Mucosa of rectum (tissue), 2 donors: ENCODE results near the gene NR2F1-AS1.

Experiments
- H3K27ac ChIP-seq, 2 donors: one replicate each; pipeline ENCODE4 v1.7.0; 2013; ENCODE audit warnings: inconsistent platforms in 2 of 2, low read depth in 2 of 2, low read length in 2 of 2
- H3K27me3 ChIP-seq, 2 donors: one replicate each; pipeline ENCODE4 v1.7.0; 2013; ENCODE audit warnings: low read length in 2 of 2; ENCODE audit not compliant: control insufficient read depth in 2 of 2, insufficient read depth in 2 of 2
- H3K36me3 ChIP-seq, 2 donors: one replicate each; pipeline ENCODE4 v1.7.0; 2013; ENCODE audit warnings: low read length in 2 of 2; ENCODE audit not compliant: control insufficient read depth in 2 of 2, insufficient read depth in 2 of 2
- H3K4me1 ChIP-seq, 2 donors: one replicate each; pipeline ENCODE4 v1.7.0; 2013; ENCODE audit warnings: low read length in 2 of 2, mild to moderate bottlenecking in 1 of 2; ENCODE audit not compliant: control insufficient read depth in 2 of 2, insufficient read depth in 2 of 2
- H3K4me3 ChIP-seq, 2 donors: one replicate each; pipeline ENCODE4 v1.7.0; 2013; ENCODE audit warnings: low read length in 2 of 2
- H3K9ac ChIP-seq, 2 donors: one replicate each; pipeline ENCODE4 v1.7.0; 2013; ENCODE audit warnings: low read length in 2 of 2, low read depth in 1 of 2, mild to moderate bottlenecking in 1 of 2
- H3K9me3 ChIP-seq, 2 donors: one replicate each; pipeline ENCODE4 v1.7.0; 2013; ENCODE audit warnings: low read length in 2 of 2; ENCODE audit not compliant: control insufficient read depth in 2 of 2
- donor health status: healthy.
- donor health status: Normal muscosa, but diverticular disease.

NR2F1-AS1 gene

DNA sequence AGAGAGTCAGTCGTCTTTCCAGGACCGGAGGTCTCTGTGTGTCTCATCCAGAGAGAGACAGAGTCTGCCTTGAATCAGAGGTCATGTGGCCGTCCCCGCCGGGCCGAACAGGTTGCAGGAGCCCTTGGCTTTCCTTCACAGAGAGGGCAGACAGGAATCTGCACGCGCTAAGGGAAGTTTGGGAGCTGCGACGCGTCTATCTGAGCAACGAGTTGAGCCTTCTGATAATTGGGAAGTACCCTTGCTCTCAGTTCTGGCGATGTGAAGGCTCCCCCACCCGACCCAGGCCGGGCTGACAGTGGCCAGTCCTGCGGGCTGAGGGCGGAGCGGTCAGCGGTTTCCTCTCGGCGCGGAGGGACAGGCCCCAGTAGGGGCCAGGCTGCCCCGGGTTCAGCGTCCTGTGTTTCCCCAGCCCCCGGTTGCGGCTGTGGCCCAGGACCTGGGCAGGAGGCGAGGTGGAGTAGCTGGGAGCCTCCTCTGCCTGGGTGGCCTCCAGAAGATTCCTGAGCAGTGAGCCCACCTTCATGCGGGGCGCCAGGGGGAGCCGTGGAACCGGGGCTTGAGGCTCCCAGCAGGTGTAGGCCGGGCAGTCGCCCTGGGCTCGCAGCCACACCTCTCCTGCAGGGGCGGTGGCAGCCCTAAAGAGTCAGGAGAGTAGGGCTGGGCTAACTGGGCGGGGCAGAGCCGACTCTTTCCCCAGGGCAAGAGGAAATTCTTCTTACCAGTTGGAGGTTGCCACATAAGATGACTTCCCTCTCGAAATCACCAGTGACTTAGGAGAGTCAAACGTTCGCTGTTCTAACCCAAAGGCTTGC is 15.9 kb upstream of the NR2F1-AS1 start:
- H3K27ac ChIP-seq: no peak overlapping the region
- no peaks in the 10 kb centered on the region for H3K36me3 ChIP-seq
- H3K4me1 ChIP-seq: peaks cover 0 to 6% of the 10 kb centered on the region in 2 donors
- H3K4me3 ChIP-seq: no peak overlapping the region
- peaks cover 70 to 71% of the 10 kb centered on the region in 2 donors for H3K27me3 ChIP-seq
- H3K9me3 ChIP-seq: no peaks in the 10 kb centered on the region
- H3K9ac ChIP-seq: no peak overlapping the region

DNA sequence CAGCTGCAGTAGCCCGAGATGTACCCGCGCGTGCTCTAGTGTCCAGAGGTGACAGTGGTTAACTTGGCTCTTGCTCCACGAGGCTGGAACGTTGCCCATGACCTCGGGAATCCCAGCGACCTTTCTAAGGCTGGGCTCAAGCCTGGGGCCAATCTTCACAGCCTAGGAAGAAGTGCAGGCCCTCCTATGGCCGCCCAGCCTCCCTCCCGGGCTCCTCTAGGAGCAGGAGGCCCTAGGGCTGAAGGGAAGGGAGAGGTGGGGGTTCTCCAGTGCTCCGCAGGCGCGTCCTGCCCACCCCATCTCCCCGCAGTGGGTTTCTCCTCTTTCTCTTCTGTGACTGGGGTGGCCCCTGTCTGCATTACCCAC is 15.3 kb upstream of the NR2F1-AS1 start:
- no peak overlapping the region for H3K27ac ChIP-seq
- H3K27me3 ChIP-seq: peaks cover 65% of the 10 kb centered on the region in 2 donors
- peaks cover 0 to 6% of the 10 kb centered on the region in 2 donors for H3K4me1 ChIP-seq
- H3K36me3 ChIP-seq: no peaks in the 10 kb centered on the region
- H3K9me3 ChIP-seq: no peaks in the 10 kb centered on the region
- no peak overlapping the region for H3K4me3 ChIP-seq
- no peak overlapping the region for H3K9ac ChIP-seq

DNA sequence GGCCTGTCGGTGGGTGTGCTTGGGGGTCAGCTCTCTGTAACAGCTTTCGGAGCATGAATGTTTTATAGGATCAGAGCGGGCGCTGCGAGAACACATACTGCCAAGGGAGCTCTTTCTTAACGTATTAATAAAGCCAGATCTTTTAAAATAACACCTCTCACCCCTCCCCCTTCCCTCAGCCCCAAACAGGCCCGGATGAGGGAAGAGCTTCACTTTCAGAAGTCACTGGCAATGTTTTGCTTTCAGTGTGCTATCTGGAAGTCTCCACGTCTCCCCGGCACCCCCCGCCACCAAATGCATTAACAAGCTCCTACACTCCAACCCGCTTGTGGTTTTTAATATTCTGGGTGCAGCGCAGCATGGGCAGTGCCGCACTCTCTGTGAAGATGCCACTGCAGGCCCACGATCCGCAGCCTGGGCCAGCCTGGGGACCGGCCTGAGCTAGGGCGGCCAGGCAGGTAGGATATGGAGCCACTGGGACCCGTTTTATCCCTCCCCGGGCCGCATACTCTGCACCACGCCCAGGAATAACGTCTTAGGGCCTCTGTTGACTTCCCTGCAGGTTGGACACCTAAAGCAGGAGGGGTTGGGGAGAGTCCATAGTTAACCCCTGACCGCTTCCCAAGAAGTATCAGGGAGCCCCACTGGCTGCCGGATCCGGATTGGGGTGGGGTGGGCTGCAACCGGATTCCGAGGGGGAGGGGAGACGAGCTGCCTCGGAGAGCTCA is 14.6 kb upstream of the NR2F1-AS1 start:
- Histone ChIP-seq H3K27me3 (peaks cover 58 to 64% of the 10 kb centered on the region in 2 donors), H3K27ac (no peak overlapping the region), H3K4me3 (no peak overlapping the region), H3K36me3 (no peaks in the 10 kb centered on the region), H3K4me1 (peaks cover 0 to 6% of the 10 kb centered on the region in 2 donors), H3K9me3 (no peaks in the 10 kb centered on the region), H3K9ac (no peak overlapping the region)

DNA sequence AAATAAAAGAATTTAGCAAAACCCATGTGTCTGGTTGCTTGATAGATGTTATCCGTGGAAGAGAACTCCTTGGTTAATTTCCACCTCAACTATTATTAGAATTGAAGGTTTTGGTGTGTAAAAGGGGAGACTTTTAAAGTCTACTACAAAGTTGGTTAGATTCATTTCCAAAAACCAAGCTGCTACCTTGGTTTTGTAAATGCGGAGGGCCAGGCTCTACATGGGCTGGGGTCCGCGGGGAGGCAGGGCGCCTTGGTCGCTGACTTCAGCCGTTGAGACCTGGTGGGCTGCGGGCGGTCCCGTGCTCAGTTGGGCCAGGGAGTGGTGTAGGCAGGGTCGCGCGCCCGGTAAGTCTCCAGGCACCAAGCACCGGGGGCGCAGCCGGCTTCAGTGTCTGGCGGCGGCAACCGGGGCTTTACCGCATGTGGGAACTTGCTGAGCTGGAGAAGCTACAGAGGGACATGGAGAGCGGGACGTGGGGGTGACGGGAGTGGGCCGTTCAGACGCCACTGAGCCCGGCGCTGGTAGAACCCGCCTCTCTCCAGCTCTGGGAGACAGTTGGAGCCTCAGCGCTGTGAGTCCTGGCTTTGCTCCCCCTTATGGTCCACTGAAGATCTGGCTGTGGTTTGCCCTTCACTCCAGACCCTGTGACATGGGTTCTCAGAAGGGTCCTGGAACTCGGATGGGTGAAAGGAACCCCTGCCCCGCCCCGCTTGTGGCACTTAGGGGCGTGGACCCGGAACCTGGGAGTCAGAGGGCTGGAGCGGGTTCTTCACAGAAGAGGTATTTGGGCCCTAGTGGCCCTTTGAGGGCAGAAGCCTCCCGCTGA is 13.8 kb upstream of the NR2F1-AS1 start:
- peaks cover 52 to 62% of the 10 kb centered on the region in 2 donors for H3K27me3 ChIP-seq
- H3K4me3 ChIP-seq: no peak overlapping the region
- H3K4me1 ChIP-seq: peaks cover 0 to 6% of the 10 kb centered on the region in 2 donors
- no peaks in the 10 kb centered on the region for H3K36me3 ChIP-seq
- no peaks in the 10 kb centered on the region for H3K9me3 ChIP-seq
- H3K9ac ChIP-seq: no peak overlapping the region
- H3K27ac ChIP-seq: no peak overlapping the region

- H3K9me3 ChIP-seq: no peaks in the 10 kb centered on the region
- H3K36me3 ChIP-seq: no peaks in the 10 kb centered on the region
- no peak overlapping the region for H3K4me3 ChIP-seq
- peaks cover 0 to 6% of the 10 kb centered on the region in 2 donors for H3K4me1 ChIP-seq
- no peak overlapping the region for H3K27ac ChIP-seq
- H3K9ac ChIP-seq: no peak overlapping the region
- H3K27me3 ChIP-seq: peaks cover 49 to 50% of the 10 kb centered on the region in 2 donors
Measured at GRCh38 chr5:93593476-93594131, 12.6 kb upstream of the NR2F1-AS1 start.

DNA sequence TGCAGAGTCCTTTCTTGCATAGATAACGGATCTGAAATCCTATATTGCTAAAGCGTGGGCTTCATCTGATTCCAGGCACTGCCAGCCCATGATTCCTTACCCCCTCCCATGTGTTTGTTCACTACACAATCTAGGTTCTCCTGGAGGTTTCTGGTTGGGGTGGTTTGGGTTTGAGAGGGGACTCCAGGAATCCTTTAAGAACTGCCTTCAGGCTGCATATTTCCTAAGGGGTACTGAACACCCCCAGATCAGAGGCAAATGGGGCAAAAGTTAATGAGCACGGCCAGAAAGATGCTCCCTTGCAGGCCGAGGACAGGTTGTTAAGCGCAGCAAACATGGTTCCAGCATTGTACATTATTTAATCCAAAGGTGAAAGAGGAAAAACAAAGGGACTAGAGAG is 11.9 kb upstream of the NR2F1-AS1 start:
- Histone ChIP-seq H3K27me3 (peaks cover 47% of the 10 kb centered on the region in 2 donors), H3K36me3 (no peaks in the 10 kb centered on the region), H3K27ac (no peak overlapping the region), H3K4me3 (no peak overlapping the region), H3K9ac (no peak overlapping the region), H3K9me3 (no peaks in the 10 kb centered on the region), H3K4me1 (peaks cover 0 to 6% of the 10 kb centered on the region in 2 donors)

- H3K27me3 ChIP-seq: peaks cover 38 to 46% of the 10 kb centered on the region in 2 donors
- H3K4me3 ChIP-seq: no peak overlapping the region
- no peaks in the 10 kb centered on the region for H3K36me3 ChIP-seq
- no peaks in the 10 kb centered on the region for H3K9me3 ChIP-seq
- no peaks in the 10 kb centered on the region for H3K4me1 ChIP-seq
- no peak overlapping the region for H3K27ac ChIP-seq
- no peak overlapping the region for H3K9ac ChIP-seq
Measured at GRCh38 chr5:93591323-93591945, 10.4 kb upstream of the NR2F1-AS1 start.

DNA sequence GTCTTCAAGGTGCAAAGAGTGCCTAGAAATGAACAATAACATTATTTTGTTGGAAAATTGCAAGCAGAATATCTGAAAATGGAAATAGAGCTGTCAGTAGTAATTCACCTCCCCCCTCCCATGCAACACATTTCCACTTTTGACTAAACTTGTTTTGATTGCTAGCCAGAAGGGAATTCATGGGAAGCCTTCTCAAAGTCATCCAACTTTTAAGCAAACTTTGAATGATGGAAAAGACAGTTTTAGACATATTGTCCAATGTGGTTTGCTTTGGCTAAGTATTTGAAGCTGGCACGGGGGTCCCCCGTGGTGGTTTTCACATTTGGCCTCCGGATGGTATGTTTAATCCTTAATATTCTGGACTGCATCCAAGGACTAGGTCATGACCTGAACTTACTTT is 9.5 kb upstream of the NR2F1-AS1 start:
- Histone ChIP-seq H3K9me3 (no peaks in the 10 kb centered on the region), H3K9ac (no peak overlapping the region), H3K27ac (no peak overlapping the region), H3K4me1 (no peaks in the 10 kb centered on the region), H3K36me3 (no peaks in the 10 kb centered on the region), H3K27me3 (peaks cover 38 to 42% of the 10 kb centered on the region in 2 donors), H3K4me3 (no peak overlapping the region)

- peaks cover 31 to 38% of the 10 kb centered on the region in 2 donors for H3K27me3 ChIP-seq
- no peak overlapping the region for H3K9ac ChIP-seq
- H3K9me3 ChIP-seq: no peaks in the 10 kb centered on the region
- no peak overlapping the region for H3K27ac ChIP-seq
- H3K4me3 ChIP-seq: no peak overlapping the region
- no peaks in the 10 kb centered on the region for H3K36me3 ChIP-seq
- no peaks in the 10 kb centered on the region for H3K4me1 ChIP-seq
Measured at GRCh38 chr5:93589829-93590215, 8.8 kb upstream of the NR2F1-AS1 start.
